SU-DHL-6 (cell line): ENCODE measurements around the gene C6orf120.

ENCODE experiments used
- CTCF ChIP-seq: fragments of 200-600 bp; sonication (generic); IDR thresholded peaks from one replicate; pipeline ENCODE4 v1.5.1; 2017; ENCODE audit warnings: antibody characterized with exemption, mild to moderate bottlenecking, low read length, moderate library complexity; ENCODE audit not compliant: insufficient read depth, poor library complexity, severe bottlenecking
- EZH2phosphoT487 ChIP-seq: fragments of 200-600 bp; sonication (generic), shearing (Covaris generic); conservative IDR thresholded peaks from 2 replicates; pipeline ENCODE4 v1.6.1; 2018; ENCODE audit warnings: mild to moderate bottlenecking, antibody characterized with exemption, low read length, moderate library complexity, mixed read lengths

- TF ChIP-seq CTCF: no peak
- TF ChIP-seq EZH2phosphoT487: no peak
Measured at GRCh38 chr6:169656546-169657283, 45.2 kb upstream of the C6orf120 start.
